H1 (cell line): ENCODE measurements around the gene HERC5. TPM values are rescaled to one million over a fixed set of nuclear protein-coding genes. Genes with fewer than 3 reads are reported as not detected.

Experiments used
- CTCF ChIA-PET: fragments of 300-600 bp; sonication (Branson Sonifier 250); formaldehyde crosslinking; loops from one replicate; lab custom pipeline; 2021; ENCODE audit not compliant: partially characterized antibody; lab: Charles Lee
- POLR2A ChIA-PET: fragments of 300-600 bp; sonication (Branson Sonifier 250); formaldehyde crosslinking; loops from one replicate; lab custom pipeline; 2021; ENCODE audit warnings: inconsistent platforms; ENCODE audit not compliant: partially characterized antibody; lab: Charles Lee
- DNase-seq, 2 experiments: peaks; one replicate each; pipeline versions ENCODE4 v3.0.0 to v3.0.0-alpha.2; 2010 to 2022; ENCODE audit warnings: low spot score in 2 of 2, low read depth in 1 of 2, mixed read lengths in 1 of 2
- FAIRE-seq: peaks from 2 replicates; lab custom pipeline; 2011; peaks lifted over from hg19 to GRCh38; lab: Jason Lieb, UNC
- H2AFZ ChIP-seq: 2 replicates; pipeline ENCODE4 v1.8.1; 2012; ENCODE audit warnings: low read length, inconsistent platforms
- H2AK5ac ChIP-seq: 2 replicates; pipeline ENCODE4 v1.6.1; 2013; ENCODE audit warnings: low read depth, low read length
- H2BK120ac ChIP-seq: replicated peaks from 2 replicates; pipeline ENCODE3; 2013; ENCODE audit warnings: low read depth, low read length, inconsistent platforms
- H2BK12ac ChIP-seq: 2 replicates; pipeline ENCODE4 v1.6.1; 2013; ENCODE audit warnings: low read depth, low read length
- H2BK15ac ChIP-seq: 2 replicates; pipeline ENCODE4 v1.6.1; 2013; ENCODE audit warnings: low read length
- H2BK20ac ChIP-seq: 2 replicates; pipeline ENCODE4 v1.6.1; 2013; ENCODE audit warnings: low read length
- H2BK5ac ChIP-seq: 2 replicates; pipeline ENCODE4 v1.6.1; 2013; ENCODE audit warnings: low read depth, low read length
- H3K14ac ChIP-seq: 2 replicates; pipeline ENCODE4 v1.6.1; 2013; ENCODE audit warnings: inconsistent platforms; ENCODE audit not compliant: insufficient read length
- H3K18ac ChIP-seq: 2 replicates; pipeline ENCODE4 v1.6.1; 2013; ENCODE audit warnings: low read length; ENCODE audit errors: extremely low read depth
- H3K23ac ChIP-seq: 2 replicates; pipeline ENCODE4 v1.6.1; 2013; ENCODE audit warnings: inconsistent platforms; ENCODE audit not compliant: insufficient read length
- H3K23me2 ChIP-seq: 2 replicates; pipeline ENCODE4 v1.6.1; 2013; ENCODE audit warnings: low read depth, low read length
- H3K27ac ChIP-seq: 2 replicates; pipeline ENCODE4 v1.6.1; 2011; ENCODE audit warnings: low read depth, low read length, inconsistent platforms
- H3K27me3 ChIP-seq, 4 experiments: replicated peaks in 1 of 4; 1 replicate in 1 of 4; 2 replicates in 3 of 4; pipeline versions ENCODE4 v1.6.1 to v1.8.1; 2011 to 2013; ENCODE audit warnings: low read length in 3 of 4, mild to moderate bottlenecking in 3 of 4, inconsistent platforms in 2 of 4, mixed read lengths in 2 of 4, moderate library complexity in 1 of 4; ENCODE audit not compliant: control insufficient read depth in 3 of 4, insufficient read depth in 3 of 4; ENCODE audit errors: extremely low read depth in 1 of 4
- H3K36me3 ChIP-seq, 4 experiments: 2 replicates each; pipeline versions ENCODE4 v1.6.1 to v1.8.1; 2011 to 2013; ENCODE audit warnings: mild to moderate bottlenecking in 4 of 4, low read length in 3 of 4, moderate library complexity in 2 of 4, control low read depth in 1 of 4, inconsistent platforms in 1 of 4; ENCODE audit not compliant: insufficient read depth in 4 of 4, control insufficient read depth in 2 of 4
- H3K4ac ChIP-seq: replicated peaks from 2 replicates; pipeline ENCODE3; 2013; ENCODE audit warnings: low read length, low read depth, mixed read lengths, inconsistent platforms; ENCODE audit not compliant: insufficient read length
- H3K4me1 ChIP-seq, 4 experiments: replicated peaks in 1 of 4; 1 replicate in 1 of 4; 2 replicates in 3 of 4; pipeline versions ENCODE4 v1.6.1 to v1.8.1; 2011 to 2013; ENCODE audit warnings: low read length in 3 of 4, inconsistent platforms in 2 of 4, mixed read lengths in 1 of 4; ENCODE audit not compliant: insufficient read depth in 4 of 4, control insufficient read depth in 3 of 4
- H3K4me2 ChIP-seq, 2 experiments: 2 replicates each; pipeline versions ENCODE4 v1.6.1 to v1.8.1; 2011 to 2013; ENCODE audit warnings: low read depth in 2 of 2, low read length in 2 of 2, control low read depth in 1 of 2, inconsistent platforms in 1 of 2, mild to moderate bottlenecking in 1 of 2; ENCODE audit not compliant: insufficient read depth in 1 of 2
- H3K4me3 ChIP-seq, 4 experiments: fragments of 200-600, 300-600 bp in 1 of 4; sonication (generic), shearing (Covaris generic), sonication (Bioruptor Twin) in 1 of 4; 2 replicates each; pipeline versions ENCODE4 v1.5.1 to v1.8.1; 2011 to 2016; ENCODE audit warnings: low read length in 4 of 4, low read depth in 3 of 4, control low read depth in 2 of 4, inconsistent platforms in 2 of 4, mild to moderate bottlenecking in 2 of 4, mixed read lengths in 1 of 4, moderate library complexity in 1 of 4; ENCODE audit not compliant: insufficient read depth in 2 of 4; ENCODE audit errors: extremely low read depth in 1 of 4
- H3K56ac ChIP-seq: replicated peaks from 2 replicates; pipeline ENCODE3; 2013; ENCODE audit warnings: low read depth, mild to moderate bottlenecking, mixed read lengths, low read length, inconsistent platforms; ENCODE audit not compliant: insufficient read length
- H3K79me1 ChIP-seq: 2 replicates; pipeline ENCODE4 v1.6.1; 2013; ENCODE audit warnings: low read depth, low read length, control low read depth
- H3K79me2 ChIP-seq, 2 experiments: 2 replicates each; pipeline versions ENCODE4 v1.6.1 to v1.8.1; 2012 to 2013; ENCODE audit warnings: low read length in 2 of 2, mild to moderate bottlenecking in 2 of 2, inconsistent platforms in 1 of 2; ENCODE audit not compliant: insufficient read depth in 2 of 2, control insufficient read depth in 1 of 2
- H3K9ac ChIP-seq, 4 experiments: replicated peaks in 1 of 4; 1 replicate in 1 of 4; 2 replicates in 3 of 4; pipeline versions ENCODE4 v1.6.1 to v1.8.1; 2011 to 2013; ENCODE audit warnings: low read depth in 3 of 4, low read length in 3 of 4, control low read depth in 2 of 4, mild to moderate bottlenecking in 2 of 4, moderate library complexity in 2 of 4, inconsistent platforms in 1 of 4; ENCODE audit errors: extremely low read depth in 1 of 4
- H3K9me3 ChIP-seq, 2 experiments: 2 replicates each; pipeline versions ENCODE4 v1.6.1 to v1.8.1; 2012 to 2013; ENCODE audit warnings: mild to moderate bottlenecking in 2 of 2, moderate library complexity in 2 of 2, control low read depth in 1 of 2, inconsistent platforms in 1 of 2, low read depth in 1 of 2, low read length in 1 of 2, mixed read lengths in 1 of 2; ENCODE audit not compliant: insufficient read depth in 2 of 2
- H4K20me1 ChIP-seq, 2 experiments: replicated peaks in 1 of 2; 2 replicates each; pipeline versions ENCODE3 to v1.8.1; 2011 to 2013; ENCODE audit warnings: inconsistent platforms in 2 of 2, low read length in 2 of 2, mild to moderate bottlenecking in 1 of 2; ENCODE audit not compliant: insufficient read depth in 2 of 2, control insufficient read depth in 1 of 2
- H4K5ac ChIP-seq: 2 replicates; pipeline ENCODE4 v1.6.1; 2013; ENCODE audit warnings: low read length, low read depth, mixed read lengths, inconsistent platforms; ENCODE audit not compliant: insufficient read length
- H4K8ac ChIP-seq: 2 replicates; pipeline ENCODE4 v1.8.0; 2013; ENCODE audit warnings: mild to moderate bottlenecking, moderate library complexity, low read length, inconsistent platforms; ENCODE audit not compliant: insufficient read depth; ENCODE audit errors: extremely low read depth
- H4K91ac ChIP-seq: replicated peaks from 2 replicates; pipeline ENCODE3; 2013; ENCODE audit warnings: low read length, mixed read lengths, inconsistent platforms; ENCODE audit not compliant: insufficient read length
- ATF3 ChIP-seq: IDR thresholded peaks from 2 replicates; pipeline ENCODE4 v1.6.1; 2011; ENCODE audit warnings: low read depth, mild to moderate bottlenecking, low read length; ENCODE audit not compliant: insufficient read depth
- CEBPB ChIP-seq: IDR thresholded peaks from 2 replicates; pipeline ENCODE4 v1.6.1; 2012; ENCODE audit warnings: low read depth, low read length
- CTCF ChIP-seq, 3 experiments: IDR thresholded peaks; 1 replicate in 2 of 3; 2 replicates in 1 of 3; pipeline versions ENCODE4 v1.5.1 to v1.6.1; 2011; ENCODE audit warnings: low read length in 3 of 3, mild to moderate bottlenecking in 3 of 3, inconsistent platforms in 2 of 3, low read depth in 1 of 3, moderate library complexity in 1 of 3; ENCODE audit not compliant: insufficient read depth in 1 of 3; ENCODE audit errors: control extremely low read depth in 1 of 3
- EP300 ChIP-seq, 2 experiments: IDR thresholded peaks; 1 replicate in 1 of 2; 2 replicates in 1 of 2; pipeline ENCODE4 v1.6.1; 2011 to 2012; ENCODE audit warnings: low read depth in 2 of 2, low read length in 2 of 2, mild to moderate bottlenecking in 2 of 2, borderline replicate concordance in 1 of 2, inconsistent platforms in 1 of 2, moderate library complexity in 1 of 2
- EZH2 ChIP-seq: fragments of 200-600 bp; sonication (generic); IDR thresholded peaks from 2 replicates; pipeline ENCODE4 v1.7.1; 2012; ENCODE audit warnings: low read depth, mild to moderate bottlenecking, moderate library complexity, low read length, inconsistent platforms; ENCODE audit not compliant: severe bottlenecking
- KDM5A ChIP-seq: fragments of 200-600 bp; IDR thresholded peaks from 2 replicates; pipeline ENCODE4 v1.7.1; 2012; ENCODE audit warnings: mild to moderate bottlenecking, low read length, inconsistent platforms, mixed read lengths
- RBBP5 ChIP-seq: IDR thresholded peaks from 2 replicates; pipeline ENCODE4 v1.7.1; 2012; ENCODE audit warnings: low read depth, mild to moderate bottlenecking, inconsistent platforms, low read length, moderate library complexity, borderline replicate concordance
- RXRA ChIP-seq: IDR thresholded peaks from 2 replicates; pipeline ENCODE4 v1.6.1; 2011; ENCODE audit warnings: low read depth, mild to moderate bottlenecking, low read length, moderate library complexity; ENCODE audit not compliant: insufficient read depth
- SUZ12 ChIP-seq: fragments of 200-600 bp; sonication (generic); IDR thresholded peaks from 2 replicates; pipeline ENCODE4 v1.6.1; 2012; ENCODE audit warnings: mild to moderate bottlenecking, inconsistent platforms, low read length, moderate library complexity, mixed read lengths
- TAF7 ChIP-seq: optimal IDR thresholded peaks from 2 replicates; pipeline ENCODE3; 2011; ENCODE audit warnings: low read depth, mild to moderate bottlenecking, inconsistent platforms, low read length, moderate library complexity, borderline replicate concordance
- YY1 ChIP-seq: IDR thresholded peaks from 2 replicates; pipeline ENCODE4 v1.6.1; 2011; ENCODE audit warnings: low read depth, mild to moderate bottlenecking, low read length
- WGBS, 2 experiments: shearing (Covaris generic) in 1 of 2; methylation state at CpG; one replicate each; pipeline versions ENCODE4 v1.1.6 to v1.1.7; 2013 to 2015; ENCODE audit warnings: low lambda C conversion rate in 2 of 2, mixed read lengths in 2 of 2, inconsistent platforms in 1 of 2, low coverage in 1 of 2, missing lambda C conversion rate in 1 of 2; ENCODE audit not compliant: insufficient replicate concordance in 2 of 2, insufficient coverage in 1 of 2, insufficient read length in 1 of 2; ENCODE audit errors: extremely low coverage in 1 of 2, missing lambda C conversion rate in 1 of 2; 5-methylcytosine and 5-hydroxymethylcytosine counted together
- polyA plus RNA-seq, 7 experiments: library from polyadenylated mRNA; depleted of rRNA in 3 of 7; stranded (reverse) in 5 of 7; unstranded in 2 of 7; fragments of >200 nt in 5 of 7; fragments of 200-250 nt in 2 of 7; gene quantifications; 1 replicate in 5 of 7; 2 replicates in 1 of 7; 4 replicates in 1 of 7; pipeline versions ENCODE4 v1.2.1 to v1.2.3, GENCODE V29; 2011 to 2013; ENCODE audit warnings: missing spikeins in 2 of 7, mixed read lengths in 2 of 7
- total RNA-seq: library from RNA; stranded (reverse); fragmentation: NEBNext Ultra II Directional; extraction: Animal tissue kit (Norgen Biotek cat#: 25700); gene quantifications from 2 replicates; pipeline ENCODE4 v1.2.1, GENCODE V29; 2021

The HERC5 gene
- total and polyA plus RNA-seq, 2 of the 8 experiments (the other 6 are each of a cell fraction or from before 2014, with no cell fraction given) = 6.6 to 20.7 TPM

DNA sequence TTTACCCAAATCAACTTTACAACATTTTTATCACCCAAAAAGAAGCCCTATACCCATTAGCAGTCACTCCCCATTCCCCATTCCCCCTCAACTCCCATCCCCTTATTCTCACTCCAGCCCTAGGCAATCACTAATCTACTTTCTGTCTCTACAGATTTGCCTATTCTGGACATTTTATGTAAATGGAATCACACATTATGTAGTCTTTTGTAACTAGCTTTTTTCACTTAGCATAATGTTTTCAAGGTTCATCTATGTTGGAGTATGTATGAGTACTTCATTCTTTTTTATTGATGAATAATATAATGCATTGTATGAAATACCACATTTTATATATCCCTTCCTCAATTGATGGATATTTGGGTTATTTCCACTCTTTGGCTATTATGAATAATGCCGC, 36.1 kb upstream of the HERC5 start:
- Histone ChIP-seq H2BK5ac (no peak overlapping the region), H2BK12ac (no peak overlapping the region), H3K9me3 (no peaks in the 10 kb centered on the region), H3K14ac (no peak overlapping the region), H3K23me2 (no peaks in the 10 kb centered on the region), H3K27me3 (no peaks in the 10 kb centered on the region), H3K23ac (no peak overlapping the region), H3K4me3 (no peak overlapping the region), H3K18ac (no peak overlapping the region), H2AK5ac (no peak overlapping the region), H3K56ac (no peak overlapping the region), H3K36me3 (no peaks in the 10 kb centered on the region), H3K4me2 (no peak overlapping the region), H2BK15ac (no peak overlapping the region), H4K20me1 (no peaks in the 10 kb centered on the region), H4K91ac (no peak overlapping the region), H4K5ac (no peak overlapping the region), H3K79me1 (no peaks in the 10 kb centered on the region), H2BK20ac (no peak overlapping the region), H3K27ac (no peak overlapping the region), H2BK120ac (no peak overlapping the region), H3K4ac (no peak overlapping the region), H3K79me2 (no peaks in the 10 kb centered on the region), H3K9ac (no peak overlapping the region), H2AFZ (no peak overlapping the region), H4K8ac (no peak overlapping the region), H3K4me1 (no peaks in the 10 kb centered on the region)
- DNase-seq (no peak), FAIRE-seq (no peak)
- ChIA-PET CTCF (interaction anchor here (1.5 kb wide), 1 partner anchor 36 kb away, joined by 3 read pairs; the partner anchor contains the start of gene HERC5), POLR2A (no interaction called here)
- WGBS, 2 experiments = 100% methylated on average over 1 of the region's 1 CpG; no CpG with 5 or more reads in 1 of the 2 experiments
- TF ChIP-seq TAF7 = no peak
- no peak for TF ChIP-seq KDM5A
- no peak for TF ChIP-seq CTCF (IDR thresholded peaks at IDR 0.05; ENCODE audit: control extremely low read depth in 1 of 3, insufficient read depth in 1 of 3, low read depth in 1 of 3, low read length in 3 of 3)
- TF ChIP-seq EP300 (IDR thresholded peaks at IDR 0.05; ENCODE audit: borderline replicate concordance in 1 of 2, low read depth in 2 of 2, low read length in 2 of 2) = no peak
- TF ChIP-seq YY1 = no peak
- no peak for TF ChIP-seq RXRA
- no peak for TF ChIP-seq SUZ12
- TF ChIP-seq EZH2 = no peak
- TF ChIP-seq RBBP5 = no peak
- TF ChIP-seq CEBPB = no peak
- no peak for TF ChIP-seq ATF3
